ENCODE results near the gene TTLL5.

GRCh38 chr14:75658957-75659356 lies 2.1 kb upstream of the TTLL5 start:
- TF ChIP-seq REST (IDR thresholded peaks at IDR 0.05), result no peak
- TF ChIP-seq RFX5 (IDR thresholded peaks at IDR 0.05), result no peak
- no peak for TF ChIP-seq POLR2A (IDR thresholded peaks at IDR 0.05; ENCODE audit: low read length)
- TF ChIP-seq CTCF (IDR thresholded peaks at IDR 0.05), result no peak
- no peak for TF ChIP-seq CHD2 (IDR thresholded peaks at IDR 0.05; ENCODE audit: low read length, partially characterized antibody)
- TF ChIP-seq JUN (IDR thresholded peaks at IDR 0.05), result no peak
- TF ChIP-seq USF2 (IDR thresholded peaks at IDR 0.05), result no peak
- no peak for TF ChIP-seq MAZ (IDR thresholded peaks at IDR 0.05; ENCODE audit: borderline replicate concordance, low read depth, low read length)
- no peak for TF ChIP-seq HOXA7 (CRISPR knock-in tag; IDR thresholded peaks at IDR 0.05)
- TF ChIP-seq MAX (IDR thresholded peaks at IDR 0.05), result no peak
- TF ChIP-seq HOXB13 (CRISPR knock-in tag; IDR thresholded peaks at IDR 0.05; ENCODE audit: low read depth), result no peak
- no peak for TF ChIP-seq ZFP36 (IDR thresholded peaks at IDR 0.05; ENCODE audit: borderline replicate concordance, partially characterized antibody)
- no peak for TF ChIP-seq BHLHE40 (IDR thresholded peaks at IDR 0.05; ENCODE audit: low read depth, low read length)

Measured in A549 (cell line).